A549 (cell line): Measurements from ENCODE around the gene CD37.
"Not testable (repeated sequence)": the region's sequence is repeated elsewhere in the genome, so short reads cannot be mapped to it uniquely, and the experiment has no call there.

Source experiments
- EP300 ChIP-seq, 2 experiments: fragments of >200 bp; sonication (Bioruptor Twin); formaldehyde crosslinking; IDR thresholded peaks; 2 replicates in 1 of 2; 3 replicates in 1 of 2; pipeline ENCODE4 v1.6.1; 2016 to 2017
- POLR2A ChIP-seq: IDR thresholded peaks from 2 replicates; pipeline ENCODE4 v1.6.1; 2012; ENCODE audit warnings: mild to moderate bottlenecking, low read length
- POLR2AphosphoS2 ChIP-seq: conservative IDR thresholded peaks from 2 replicates; pipeline ENCODE4 v1.6.1; 2012; ENCODE audit warnings: low read length, improper control_type of control experiment, inconsistent platforms

GRCh38 chr19:49332691-49333417, 2.4 kb upstream of the CD37 start:
- TF ChIP-seq POLR2AphosphoS2; EP300 (IDR thresholded peaks at IDR 0.05); POLR2A: not testable (repeated sequence)
